ENCODE results near the gene PIK3R4.
A peak's percentile ranks its signal among the peaks of the same experiment; 100 is the strongest.

Gene PIK3R4

GRCh38 chr3:130746246-130747039, at the start of gene PIK3R4:
Gene PIK3R4, minus strand, starts transcription at chr3:130746829. Its CDS starts 1,611 bp downstream, at chr3:130745218.
- peak within 1 kb of the TSS; percentile 94 for H3K4me3 ChIP-seq (ENCODE audit: low read depth, low read length)
- TF ChIP-seq CTCF (IDR thresholded peaks at IDR 0.05; ENCODE audit: insufficient read depth, low read depth, low read length, missing control alignments), result no peak
- peak; percentile 98 for DNase-seq (ENCODE audit: low read depth)

GRCh38 chr3:130795396-130795795, 48.8 kb upstream of the PIK3R4 start:
- no peak for DNase-seq (ENCODE audit: low read depth)
- H3K4me3 ChIP-seq (ENCODE audit: low read depth, low read length), result no peak overlapping the region
- no peak for TF ChIP-seq CTCF (IDR thresholded peaks at IDR 0.05; ENCODE audit: insufficient read depth, low read depth, low read length, missing control alignments)

GRCh38 chr3:130792246-130792645, 45.6 kb upstream of the PIK3R4 start:
- TF ChIP-seq CTCF (IDR thresholded peaks at IDR 0.05; ENCODE audit: insufficient read depth, low read depth, low read length, missing control alignments), result no peak
- H3K4me3 ChIP-seq (ENCODE audit: low read depth, low read length), result no peak overlapping the region
- DNase-seq (ENCODE audit: low read depth), result no peak

- no peak for DNase-seq (ENCODE audit: low read depth)
- no peak for TF ChIP-seq CTCF (IDR thresholded peaks at IDR 0.05; ENCODE audit: insufficient read depth, low read depth, low read length, missing control alignments)
- no peak overlapping the region for H3K4me3 ChIP-seq (ENCODE audit: low read depth, low read length)
These were observed 43.2 kb upstream of the PIK3R4 start for GRCh38 chr3:130789782-130790322.

- TF ChIP-seq CTCF (IDR thresholded peaks at IDR 0.05; ENCODE audit: insufficient read depth, low read depth, low read length, missing control alignments), result no peak
- no peak for DNase-seq (ENCODE audit: low read depth)
These were observed 40.9 kb upstream of the PIK3R4 start for GRCh38 chr3:130787422-130788068.

GRCh38 chr3:130786306-130786705, 39.7 kb upstream of the PIK3R4 start:
- no peak overlapping the region for H3K4me3 ChIP-seq (ENCODE audit: low read depth, low read length)
- DNase-seq (ENCODE audit: low read depth), result no peak
- TF ChIP-seq CTCF (IDR thresholded peaks at IDR 0.05; ENCODE audit: insufficient read depth, low read depth, low read length, missing control alignments), result no peak

More at GRCh38 chr3:130787422-130788068, 40.9 kb upstream of the PIK3R4 start:
- H3K4me3 ChIP-seq (ENCODE audit: low read depth, low read length), result no peak overlapping the region
